HUES64 (cell line): Measurements from ENCODE around the gene ZBTB44. TPM values are rescaled to one million over a fixed set of nuclear protein-coding genes. Genes with fewer than 3 reads are reported as not detected.
A peak's percentile ranks its signal among the peaks of the same experiment; 100 is the strongest.
"Not testable (repeated sequence)": the region's sequence is repeated elsewhere in the genome, so short reads cannot be mapped to it uniquely, and the experiment has no call there.

ENCODE experiments used
- H3K27ac ChIP-seq: 2 replicates; pipeline ENCODE4 v1.7.0; 2013; ENCODE audit warnings: low read depth, low read length, inconsistent platforms
- H3K27me3 ChIP-seq: 2 replicates; pipeline ENCODE4 v1.6.1; 2013; ENCODE audit warnings: mild to moderate bottlenecking, low read length; ENCODE audit not compliant: insufficient read depth
- H3K36me3 ChIP-seq: 2 replicates; pipeline ENCODE4 v1.6.1; 2013; ENCODE audit warnings: mild to moderate bottlenecking, low read length; ENCODE audit not compliant: insufficient read depth
- H3K4me1 ChIP-seq: 2 replicates; pipeline ENCODE4 v1.6.1; 2013; ENCODE audit warnings: mild to moderate bottlenecking, low read length, moderate library complexity; ENCODE audit not compliant: insufficient read depth
- H3K4me3 ChIP-seq: 2 replicates; pipeline ENCODE4 v1.5.1; 2013; ENCODE audit warnings: mild to moderate bottlenecking, low read length, moderate library complexity
- H3K9ac ChIP-seq: 2 replicates; pipeline ENCODE4 v1.6.1; 2013; ENCODE audit warnings: mild to moderate bottlenecking, low read depth, low read length
- H3K9me3 ChIP-seq: 2 replicates; pipeline ENCODE4 v1.6.1; 2013; ENCODE audit warnings: low read depth, low read length; ENCODE audit not compliant: insufficient read depth
- WGBS: fragments of 150-250, 120-280 bp; methylation state at CpG from one replicate; pipeline ENCODE4 v1.1.7; 2013; ENCODE audit warnings: missing lambda C conversion rate; 5-methylcytosine and 5-hydroxymethylcytosine counted together
- polyA plus RNA-seq, 2 experiments: library from polyadenylated mRNA; stranded (reverse); fragments of 50-300 nt; gene quantifications; one replicate each; pipeline ENCODE4 v1.2.3, GENCODE V29; 2013

The ZBTB44 gene
- 29.2 TPM for polyA plus RNA-seq (2013, experiment 1 of 2)
- polyA plus RNA-seq (2013, experiment 2 of 2), result 31.8 TPM

- no peaks in the 10 kb centered on the region for H3K36me3 ChIP-seq
- H3K27ac ChIP-seq, result peak within 1 kb of the TSS; percentile 87
- 5% methylated on average over 42 of the region's 42 CpGs for WGBS
- H3K27me3 ChIP-seq, result no peaks in the 10 kb centered on the region
- peak within 1 kb of the TSS; percentile 76 for H3K9ac ChIP-seq
- H3K9me3 ChIP-seq, result peaks cover 3% of the 10 kb centered on the region
- H3K4me1 ChIP-seq, result peaks cover 42% of the 10 kb centered on the region
- peak within 1 kb of the TSS; percentile 88 for H3K4me3 ChIP-seq
Observed at GRCh38 chr11:130314750-130315285, at the start of gene ZBTB44. TSS of gene ZBTB44 (minus strand) at chr11:130314917. CDS start at chr11:130261873, 53,044 bp downstream.

GRCh38 chr11:130359419-130359818 lies 44.7 kb upstream of the ZBTB44 start:
- H3K4me1 ChIP-seq, result no peaks in the 10 kb centered on the region
- no peak overlapping the region for H3K27ac ChIP-seq
- no peaks in the 10 kb centered on the region for H3K36me3 ChIP-seq
- H3K27me3 ChIP-seq, result no peaks in the 10 kb centered on the region
- H3K9ac ChIP-seq, result no peak overlapping the region
- peaks cover 24% of the 10 kb centered on the region for H3K9me3 ChIP-seq
- H3K4me3 ChIP-seq, result no peak overlapping the region

DNA sequence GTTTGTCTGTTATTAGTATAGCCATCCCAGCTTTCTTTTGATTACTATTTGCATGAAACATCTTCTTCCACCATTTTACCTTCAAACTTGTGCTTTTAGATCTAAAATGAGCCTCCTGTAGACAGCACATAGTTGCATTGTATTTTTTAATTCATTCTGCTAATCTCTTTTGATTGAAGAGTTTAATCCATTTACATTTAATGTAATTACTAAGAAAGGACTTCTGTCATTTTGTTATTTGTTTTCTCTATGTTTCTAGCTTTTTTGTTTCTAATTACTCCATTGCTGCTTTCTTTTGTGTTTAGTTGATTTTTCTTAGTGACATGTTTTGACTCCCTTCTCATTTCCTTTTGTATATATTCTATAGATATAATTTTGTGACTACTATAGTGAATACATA lies 43.7 kb upstream of the ZBTB44 start:
- no peak overlapping the region for H3K4me3 ChIP-seq
- H3K27me3 ChIP-seq, result no peaks in the 10 kb centered on the region
- H3K9ac ChIP-seq, result no peak overlapping the region
- peaks cover 34% of the 10 kb centered on the region for H3K9me3 ChIP-seq
- H3K36me3 ChIP-seq, result no peaks in the 10 kb centered on the region
- H3K4me1 ChIP-seq, result no peaks in the 10 kb centered on the region
- no peak overlapping the region for H3K27ac ChIP-seq

DNA sequence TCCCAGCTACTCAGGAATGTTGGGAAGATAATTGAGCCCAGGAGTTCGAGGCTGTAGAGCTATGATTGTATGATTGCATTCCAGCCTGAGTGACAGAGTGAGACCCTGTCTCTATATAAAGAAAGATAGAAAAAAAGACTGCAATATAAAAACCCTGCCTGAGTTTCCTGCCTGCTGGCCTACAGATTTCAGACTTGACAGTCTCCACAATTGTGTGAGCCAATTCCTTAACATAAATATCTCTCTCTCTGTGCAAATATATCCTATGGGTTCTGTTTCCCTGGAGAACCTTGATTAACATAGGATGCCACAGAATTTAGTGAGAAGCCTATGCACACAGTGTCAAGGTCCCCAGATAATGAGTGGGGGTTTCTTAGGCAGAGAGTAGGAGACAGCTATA lies 32.5 kb upstream of the ZBTB44 start:
- no peaks in the 10 kb centered on the region for H3K4me1 ChIP-seq
- H3K27me3 ChIP-seq, result no peaks in the 10 kb centered on the region
- H3K4me3 ChIP-seq, result no peak overlapping the region
- 84% methylated on average over 1 of the region's 1 CpG for WGBS
- H3K9ac ChIP-seq, result no peak overlapping the region
- H3K27ac ChIP-seq, result no peak overlapping the region
- no peaks in the 10 kb centered on the region for H3K9me3 ChIP-seq
- H3K36me3 ChIP-seq, result no peaks in the 10 kb centered on the region

- no peak overlapping the region for H3K9ac ChIP-seq
Observed at GRCh38 chr11:130344841-130345240, 30.1 kb upstream of the ZBTB44 start.

DNA sequence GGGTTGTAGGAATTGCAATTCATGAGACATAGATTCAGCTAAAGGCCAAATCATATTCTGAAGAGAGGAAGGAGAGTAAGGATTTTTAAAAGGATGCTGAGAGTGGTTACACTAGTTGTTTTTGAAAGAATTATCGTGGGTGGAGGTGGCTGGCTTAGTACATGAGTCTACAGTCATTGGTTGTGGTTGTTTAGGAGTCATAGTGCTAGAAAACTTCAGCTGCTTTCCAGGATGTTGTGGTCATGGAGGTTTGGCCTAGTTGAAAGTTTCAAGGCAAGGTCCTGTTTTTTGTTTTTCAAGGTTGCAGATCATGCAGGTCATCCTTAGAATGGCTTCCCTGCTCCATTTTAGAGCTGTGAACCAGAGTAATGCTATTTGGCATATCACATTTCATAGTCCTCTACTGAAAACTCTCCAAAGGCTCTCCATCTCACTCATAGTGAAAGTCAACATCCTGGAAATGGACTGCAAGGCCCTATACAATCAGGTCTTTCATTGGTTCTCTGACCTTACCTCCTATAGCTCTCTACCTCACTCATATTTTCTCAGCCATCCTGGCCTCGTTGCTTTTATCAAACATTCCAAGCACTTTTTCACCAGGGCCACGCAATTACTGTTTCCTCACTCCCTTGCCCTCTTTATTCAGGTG lies 26.1 kb upstream of the ZBTB44 start:
- no peak overlapping the region for H3K27ac ChIP-seq
- H3K27me3 ChIP-seq, result no peaks in the 10 kb centered on the region
- H3K36me3 ChIP-seq, result no peaks in the 10 kb centered on the region
- WGBS, result 87% methylated on average over 3 of the region's 3 CpGs
- H3K4me3 ChIP-seq, result no peak overlapping the region
- no peaks in the 10 kb centered on the region for H3K4me1 ChIP-seq
- H3K9me3 ChIP-seq, result peaks cover 7% of the 10 kb centered on the region
- H3K9ac ChIP-seq, result no peak overlapping the region

More at GRCh38 chr11:130344841-130345240, 30.1 kb upstream of the ZBTB44 start:
- Histone ChIP-seq H3K27ac (no peak overlapping the region), H3K36me3 (no peaks in the 10 kb centered on the region), H3K4me3 (no peak overlapping the region), H3K4me1 (no peaks in the 10 kb centered on the region), H3K27me3 (no peaks in the 10 kb centered on the region), H3K9me3 (peaks cover 7% of the 10 kb centered on the region)
- 100% methylated on average over 1 of the region's 1 CpG for WGBS

- Histone ChIP-seq H3K27me3 (no peaks in the 10 kb centered on the region), H3K4me1 (no peaks in the 10 kb centered on the region), H3K9ac (no peak overlapping the region), H3K27ac (no peak overlapping the region), H3K4me3 (no peak overlapping the region), H3K36me3 (no peaks in the 10 kb centered on the region), H3K9me3 (peaks cover 7% of the 10 kb centered on the region)
- WGBS, result 100% methylated on average over 3 of the region's 3 CpGs
Observed at GRCh38 chr11:130338667-130339066, 23.9 kb upstream of the ZBTB44 start.

DNA sequence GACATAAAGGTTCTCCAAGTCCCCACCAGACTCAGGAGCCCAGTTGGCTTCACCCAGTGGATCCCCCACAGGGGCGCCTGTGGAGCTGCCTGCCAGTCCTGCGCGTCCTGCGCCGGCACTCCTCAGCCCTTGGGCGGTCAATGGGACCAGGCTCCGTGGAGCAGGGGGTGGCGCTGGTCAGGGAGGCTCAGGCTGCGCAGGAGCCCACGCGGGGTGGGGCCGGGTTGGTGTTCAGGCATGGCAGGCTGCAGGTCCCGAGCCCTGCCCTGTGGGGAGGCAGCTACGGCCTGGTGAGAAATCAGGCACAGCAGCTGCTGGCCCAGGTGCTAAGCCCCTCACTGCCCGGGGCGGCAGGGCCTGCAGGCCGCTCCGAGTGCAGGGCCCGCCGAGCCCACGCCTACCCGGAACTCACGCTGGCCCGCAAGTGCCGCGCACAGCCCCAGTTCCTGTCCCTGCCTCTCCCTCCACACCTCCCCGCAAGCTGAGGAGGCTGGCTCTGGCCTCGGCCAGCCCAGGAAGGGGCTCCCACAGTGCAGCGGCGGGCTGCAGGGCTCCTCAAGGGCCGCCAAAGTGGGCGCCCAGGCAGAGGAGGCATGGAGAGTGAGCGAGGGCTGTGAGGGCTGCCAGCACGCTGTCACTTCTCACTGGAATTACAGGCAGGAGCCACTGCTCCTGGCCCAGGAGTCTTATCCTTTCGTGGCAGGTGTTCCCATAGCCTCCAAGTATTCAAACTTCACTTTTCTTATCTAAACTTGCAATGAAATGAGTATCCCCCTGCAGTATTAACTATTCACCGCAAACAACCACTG lies 22.8 kb upstream of the ZBTB44 start:
- WGBS, result 95% methylated on average over 36 of the region's 36 CpGs
- no peaks in the 10 kb centered on the region for H3K27me3 ChIP-seq
- no peak overlapping the region for H3K9ac ChIP-seq
- peaks cover 7% of the 10 kb centered on the region for H3K9me3 ChIP-seq
- H3K4me1 ChIP-seq, result no peaks in the 10 kb centered on the region
- no peak overlapping the region for H3K27ac ChIP-seq
- no peaks in the 10 kb centered on the region for H3K36me3 ChIP-seq
- H3K4me3 ChIP-seq, result no peak overlapping the region

GRCh38 chr11:130331397-130331796 lies 16.7 kb upstream of the ZBTB44 start:
- 97% methylated on average over 19 of the region's 19 CpGs for WGBS
- H3K4me1 ChIP-seq, H3K27ac ChIP-seq, H3K9ac ChIP-seq, H3K9me3 ChIP-seq, H3K27me3 ChIP-seq, H3K4me3 ChIP-seq, H3K36me3 ChIP-seq: not testable (repeated sequence)

GRCh38 chr11:130330101-130330684 lies 15.5 kb upstream of the ZBTB44 start:
- no peak overlapping the region for H3K9ac ChIP-seq
- H3K27me3 ChIP-seq, result no peaks in the 10 kb centered on the region
- H3K36me3 ChIP-seq, result no peaks in the 10 kb centered on the region
- no peaks in the 10 kb centered on the region for H3K9me3 ChIP-seq
- H3K4me3 ChIP-seq, result no peak overlapping the region
- H3K27ac ChIP-seq, result no peak overlapping the region
- 53% methylated on average over 1 of the region's 1 CpG for WGBS
- H3K4me1 ChIP-seq, result 0 out of 2 replicates have a peak, but pooled peaks cover 6% of the 10 kb centered on the region

DNA sequence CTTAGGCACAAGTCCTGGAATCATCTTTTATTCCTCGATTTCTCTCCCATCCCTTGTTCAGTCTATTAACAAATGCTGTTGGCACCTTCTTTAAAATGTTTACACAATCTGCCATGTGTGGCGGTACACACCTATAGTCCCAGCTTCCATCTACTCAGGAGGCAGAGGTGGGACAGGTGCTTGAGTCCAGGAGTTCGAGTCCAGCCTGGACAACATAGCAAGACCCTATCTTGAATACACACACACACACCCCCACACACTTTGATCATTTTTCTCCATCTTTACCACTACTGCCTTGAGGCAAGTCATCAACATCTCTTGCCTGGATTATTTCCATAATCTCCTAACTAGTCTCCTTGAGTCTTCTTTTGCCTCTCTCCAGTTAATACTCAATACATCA lies 13.7 kb upstream of the ZBTB44 start:
- Histone ChIP-seq H3K9ac (no peak overlapping the region), H3K36me3 (no peaks in the 10 kb centered on the region), H3K9me3 (no peaks in the 10 kb centered on the region), H3K27me3 (no peaks in the 10 kb centered on the region), H3K4me3 (no peak overlapping the region), H3K4me1 (0 out of 2 replicates have a peak, but pooled peaks cover 6% of the 10 kb centered on the region), H3K27ac (no peak overlapping the region)
- 93% methylated on average over 3 of the region's 3 CpGs for WGBS
